Muscle layer of duodenum (tissue), 2 donors: ENCODE results near the gene ERBB2.
"Not testable (repeated sequence)": the region's sequence is repeated elsewhere in the genome, so short reads cannot be mapped to it uniquely, and the experiment has no call there.

Experiments
- H3K27ac ChIP-seq: one replicate; pipeline ENCODE4 v1.7.0; 2013; ENCODE audit warnings: mild to moderate bottlenecking, low read length
- H3K27me3 ChIP-seq: one replicate; pipeline ENCODE4 v1.7.0; 2013; ENCODE audit warnings: low read depth, mild to moderate bottlenecking, control low read depth, low read length
- H3K36me3 ChIP-seq, 2 donors: one replicate each; pipeline ENCODE4 v1.7.0; 2013; ENCODE audit warnings: low read length in 2 of 2, control low read depth in 1 of 2, mild to moderate bottlenecking in 1 of 2; ENCODE audit not compliant: insufficient read depth in 2 of 2, control insufficient read depth in 1 of 2
- H3K4me1 ChIP-seq, 2 donors: one replicate each; pipeline ENCODE4 v1.7.0; 2013; ENCODE audit warnings: low read length in 2 of 2, mild to moderate bottlenecking in 2 of 2, control low read depth in 1 of 2, moderate library complexity in 1 of 2; ENCODE audit not compliant: insufficient read depth in 2 of 2, control insufficient read depth in 1 of 2
- H3K4me3 ChIP-seq, 2 donors: one replicate each; pipeline ENCODE4 v1.7.0; 2013; ENCODE audit warnings: low read length in 2 of 2, low read depth in 1 of 2, mild to moderate bottlenecking in 1 of 2
- H3K9me3 ChIP-seq, 2 donors: one replicate each; pipeline ENCODE4 v1.7.0; 2013; ENCODE audit warnings: low read length in 2 of 2, control low read depth in 1 of 2, mild to moderate bottlenecking in 1 of 2; ENCODE audit not compliant: control insufficient read depth in 1 of 2
- donor health status: healthy.

ERBB2 gene

GRCh38 chr17:39745335-39746144 lies 45.7 kb downstream of the ERBB2 start:
- Histone ChIP-seq H3K4me3 (no peak overlapping the region), H3K27ac (no peak overlapping the region), H3K36me3 (no peaks in the 10 kb centered on the region), H3K4me1 (no peaks in the 10 kb centered on the region), H3K9me3 (no peaks in the 10 kb centered on the region), H3K27me3 (no peaks in the 10 kb centered on the region)

DNA sequence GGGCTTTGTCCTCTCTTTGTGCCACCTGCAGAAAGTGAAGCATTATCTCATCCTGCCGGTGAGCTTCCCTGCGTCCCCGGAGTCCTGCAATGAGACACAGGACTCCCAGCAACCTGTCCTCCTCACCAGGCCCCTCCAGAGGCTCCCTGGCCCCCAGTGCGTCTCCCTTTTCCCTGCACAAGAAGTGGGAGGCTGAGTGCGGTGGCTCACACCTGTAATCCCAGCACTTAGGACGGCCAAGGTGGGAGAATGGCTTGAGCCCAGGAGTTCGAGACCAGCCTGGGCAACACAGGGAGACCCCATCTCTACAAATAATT lies 46.2 kb downstream of the ERBB2 start:
- no peaks in the 10 kb centered on the region for H3K4me1 ChIP-seq
- no peak overlapping the region for H3K4me3 ChIP-seq
- H3K27ac ChIP-seq = no peak overlapping the region
- no peaks in the 10 kb centered on the region for H3K27me3 ChIP-seq
- H3K9me3 ChIP-seq = no peaks in the 10 kb centered on the region
- H3K36me3 ChIP-seq = no peaks in the 10 kb centered on the region

- no peaks in the 10 kb centered on the region for H3K27me3 ChIP-seq
- H3K36me3 ChIP-seq = no peaks in the 10 kb centered on the region
Observed at GRCh38 chr17:39747745-39748144, 47.9 kb downstream of the ERBB2 start.

DNA sequence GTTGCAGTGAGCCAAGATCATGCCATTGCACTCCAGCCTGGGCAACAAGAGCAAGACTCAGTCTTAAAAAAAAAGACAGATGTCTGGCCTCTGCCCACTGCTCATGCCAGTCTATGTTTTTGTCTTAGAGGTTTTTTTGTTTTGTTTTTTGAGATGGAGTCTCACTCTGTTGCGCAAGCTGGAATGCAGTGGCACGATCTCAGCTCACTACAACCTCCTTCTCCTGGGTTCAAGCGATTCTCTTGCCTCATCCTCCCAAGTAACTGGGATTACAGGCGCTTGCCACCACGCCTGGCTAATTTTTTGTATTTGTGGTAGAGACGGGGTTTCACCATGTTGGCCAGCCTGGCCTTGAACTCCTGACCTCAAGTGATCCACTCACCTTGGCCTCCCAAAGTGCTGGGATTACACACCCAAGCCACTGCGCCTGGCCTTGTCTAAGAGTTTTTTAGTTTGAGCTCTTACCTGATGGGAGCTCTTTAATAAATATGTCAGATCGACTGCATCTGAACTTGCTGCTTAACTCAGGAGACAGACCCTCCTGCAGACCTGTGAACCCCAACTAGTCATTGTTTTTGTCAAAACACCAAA lies 48.7 kb downstream of the ERBB2 start:
- not testable (repeated sequence) for H3K4me3 ChIP-seq, H3K27ac ChIP-seq, H3K4me1 ChIP-seq, H3K27me3 ChIP-seq, H3K36me3 ChIP-seq, H3K9me3 ChIP-seq

More at GRCh38 chr17:39747745-39748144, 47.9 kb downstream of the ERBB2 start:
- Histone ChIP-seq H3K4me3 (no peak overlapping the region), H3K27ac (no peak overlapping the region), H3K9me3 (no peaks in the 10 kb centered on the region), H3K4me1 (no peaks in the 10 kb centered on the region)

- H3K4me1 ChIP-seq = peaks cover 8% of the 10 kb centered on the region in 2 donors
- no peaks in the 10 kb centered on the region for H3K36me3 ChIP-seq
- H3K27me3 ChIP-seq = no peaks in the 10 kb centered on the region
- no peak overlapping the region for H3K27ac ChIP-seq
- H3K9me3 ChIP-seq = no peaks in the 10 kb centered on the region
- H3K4me3 ChIP-seq = no peak overlapping the region
Observed at GRCh38 chr17:39750131-39751015, 50.5 kb downstream of the ERBB2 start.

- H3K27me3 ChIP-seq = no peaks in the 10 kb centered on the region
- peaks cover 8 to 9% of the 10 kb centered on the region in 2 donors for H3K4me1 ChIP-seq
- H3K4me3 ChIP-seq = no peak overlapping the region
- no peaks in the 10 kb centered on the region for H3K9me3 ChIP-seq
- H3K27ac ChIP-seq = no peak overlapping the region
- no peaks in the 10 kb centered on the region for H3K36me3 ChIP-seq
Observed at GRCh38 chr17:39751016-39751543, 51.2 kb downstream of the ERBB2 start.

DNA sequence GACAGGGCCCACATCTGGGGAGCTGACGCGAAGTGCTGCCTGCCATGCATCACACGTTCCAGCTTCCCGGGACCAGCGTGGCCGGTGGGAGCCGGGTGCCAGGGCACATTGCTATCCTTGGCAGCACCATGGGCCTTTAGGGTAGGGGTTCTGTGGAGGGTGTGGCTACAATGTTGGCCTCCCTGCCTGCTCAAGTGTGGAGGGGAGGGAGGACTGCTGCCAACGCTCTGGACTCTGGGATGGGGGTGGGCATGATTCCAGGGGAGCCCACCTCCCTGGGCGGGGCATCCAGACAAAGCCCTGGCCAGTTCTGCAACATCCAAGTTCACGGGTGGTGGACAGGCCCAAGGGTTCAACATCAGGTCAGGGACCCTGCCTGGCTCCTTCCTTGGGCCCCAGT lies 51.8 kb downstream of the ERBB2 start:
- Histone ChIP-seq H3K36me3 (no peaks in the 10 kb centered on the region), H3K4me1 (peaks cover 8 to 9% of the 10 kb centered on the region in 2 donors), H3K27me3 (no peaks in the 10 kb centered on the region)

DNA sequence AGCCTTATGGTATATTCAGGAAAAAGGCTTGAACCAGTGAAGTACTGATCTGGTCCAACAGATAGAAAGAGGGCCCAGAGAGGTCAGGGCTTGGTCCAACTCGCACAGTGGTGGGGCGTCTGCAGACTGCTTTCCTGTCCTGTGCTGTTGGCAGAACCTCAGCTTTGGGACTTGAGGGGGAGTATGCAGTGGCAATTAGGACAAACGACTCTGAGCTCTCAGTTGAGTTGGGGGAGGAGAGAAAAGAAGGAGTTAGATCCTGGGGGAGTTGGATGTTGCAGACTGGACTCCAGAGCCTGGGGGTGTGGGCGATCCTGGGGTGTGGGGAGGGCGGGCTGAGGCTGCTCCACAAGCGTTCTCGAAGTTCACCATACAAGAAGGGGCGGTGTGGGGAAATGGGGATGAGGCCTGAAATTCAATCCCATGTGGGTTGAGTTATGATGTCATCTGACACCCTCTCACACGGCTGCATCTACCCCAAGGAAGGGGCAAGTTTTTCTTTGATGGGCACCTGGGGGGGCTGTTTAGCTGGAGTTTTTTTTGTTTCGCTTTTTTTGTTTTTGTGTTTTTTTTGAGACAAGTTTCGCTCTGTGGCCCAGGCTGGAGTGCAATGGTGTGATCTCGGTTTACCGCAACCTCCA lies 52.5 kb downstream of the ERBB2 start:
- Histone ChIP-seq H3K27ac (no peak overlapping the region), H3K36me3 (no peaks in the 10 kb centered on the region), H3K4me3 (no peak overlapping the region), H3K9me3 (no peaks in the 10 kb centered on the region), H3K27me3 (no peaks in the 10 kb centered on the region), H3K4me1 (peaks cover 8 to 9% of the 10 kb centered on the region in 2 donors)

More for the DNA sequence above, 51.8 kb downstream of the ERBB2 start:
- H3K9me3 ChIP-seq = no peaks in the 10 kb centered on the region
- H3K27ac ChIP-seq = no peak overlapping the region
- H3K4me3 ChIP-seq = no peak overlapping the region

GRCh38 chr17:39753514-39754160 lies 53.8 kb downstream of the ERBB2 start:
- peak overlapping the region; percentile 42 to 71 for H3K4me3 ChIP-seq
- no peak overlapping the region for H3K27ac ChIP-seq
- no peaks in the 10 kb centered on the region for H3K36me3 ChIP-seq
- H3K4me1 ChIP-seq = peaks cover 8 to 9% of the 10 kb centered on the region in 2 donors
- no peaks in the 10 kb centered on the region for H3K9me3 ChIP-seq
- no peaks in the 10 kb centered on the region for H3K27me3 ChIP-seq

GRCh38 chr17:39754161-39754957 lies 54.5 kb downstream of the ERBB2 start:
- no peaks in the 10 kb centered on the region for H3K27me3 ChIP-seq
- no peaks in the 10 kb centered on the region for H3K36me3 ChIP-seq
- H3K4me1 ChIP-seq = peaks cover 8 to 9% of the 10 kb centered on the region in 2 donors
- no peaks in the 10 kb centered on the region for H3K9me3 ChIP-seq
- H3K4me3 ChIP-seq = peak overlapping the region; percentile 52 to 71
- peak overlapping the region; percentile 67 for H3K27ac ChIP-seq
